ENCODE results near the gene RPS21.

RPS21 gene

DNA sequence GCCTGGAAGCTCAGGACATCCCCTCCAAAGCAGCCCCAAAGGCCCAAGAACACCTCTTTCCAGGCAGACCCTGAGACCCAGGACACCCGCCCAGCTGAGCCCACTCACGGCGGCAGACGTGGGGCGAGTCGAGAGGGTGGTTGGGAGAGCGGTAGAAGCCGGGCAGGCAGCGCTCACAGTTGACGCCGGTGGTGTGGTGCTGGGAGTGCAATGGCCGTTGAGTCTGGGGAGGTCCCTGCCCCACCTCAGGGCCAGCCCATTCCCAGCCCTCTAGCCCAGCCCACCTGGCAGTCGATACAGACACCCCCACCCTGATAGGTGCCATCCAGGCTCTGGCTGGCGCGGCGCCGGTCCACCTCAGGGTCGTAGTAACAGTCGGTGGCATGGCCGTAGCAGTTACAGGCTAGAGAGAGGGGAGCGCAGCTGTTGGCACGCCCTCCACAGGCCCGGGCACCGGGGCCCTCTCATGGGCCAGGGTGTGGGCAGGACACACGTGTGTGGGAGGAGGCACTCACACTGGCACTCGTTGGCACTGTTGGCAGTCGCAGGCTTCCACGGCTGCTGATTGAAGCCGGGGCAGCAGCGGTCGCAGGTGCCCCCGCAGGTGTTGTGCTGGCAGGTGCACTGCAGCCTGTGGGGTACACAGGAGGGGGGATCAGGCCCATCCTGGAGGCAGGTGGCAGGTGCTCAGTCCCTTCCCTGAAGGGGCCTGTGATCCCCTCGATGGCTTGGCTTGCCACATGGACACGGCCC, 40.3 kb upstream of the RPS21 start:
- Histone ChIP-seq H2BK5ac (ENCODE audit: low read depth, low read length, poor library complexity, severe bottlenecking) (no peak overlapping the region), H2BK15ac (ENCODE audit: low read depth, poor library complexity, severe bottlenecking) (no peak overlapping the region), H3K36me3 (ENCODE audit: control insufficient read depth in 1 of 2, insufficient read depth in 2 of 2, low read depth in 1 of 2, low read length in 2 of 2) (peaks cover 27 to 73% of the 10 kb centered on the region in 2 experiments), H2AK5ac (ENCODE audit: low read length, severe bottlenecking) (no peak overlapping the region), H4K91ac (ENCODE audit: low read length) (peak overlapping the region; percentile 23), H3K27ac (ENCODE audit: low read length, poor library complexity, severe bottlenecking) (no peak overlapping the region), H3K4me3 (ENCODE audit: insufficient read depth in 1 of 2, low read depth in 1 of 2, low read length in 2 of 2) (no peak overlapping the region), H3K4me1 (ENCODE audit: control insufficient read depth, insufficient read depth, low read depth, low read length) (peaks cover 19% of the 10 kb centered on the region), H2AFZ (ENCODE audit: low read depth, low read length) (no peak overlapping the region), H3K9me3 (ENCODE audit: control insufficient read depth, low read length) (peaks cover 3% of the 10 kb centered on the region), H3K14ac (ENCODE audit: low read length in 2 of 2) (no peak overlapping the region), H2BK12ac (ENCODE audit: low read length in 2 of 2) (no peak overlapping the region), H3K27me3 (ENCODE audit: control insufficient read depth in 1 of 2, insufficient read depth in 1 of 2, low read length in 2 of 2) (no peaks in the 10 kb centered on the region), H3K4me2 (ENCODE audit: low read length, poor library complexity, severe bottlenecking) (no peak overlapping the region), H2BK120ac (ENCODE audit: low read depth, low read length) (no peak overlapping the region), H3K4ac (ENCODE audit: low read depth in 1 of 2, low read length in 2 of 2) (no peak overlapping the region), H4K8ac (ENCODE audit: low read length) (no peak overlapping the region), H3K9ac (ENCODE audit: low read length) (no peak overlapping the region), H3K79me1 (replicated peaks; ENCODE audit: low read length, poor library complexity, severe bottlenecking) (peaks cover 30% of the 10 kb centered on the region), H3K18ac (ENCODE audit: low read depth in 1 of 2, low read length in 2 of 2) (no peak overlapping the region), H3K23ac (ENCODE audit: low read length in 2 of 2) (no peak overlapping the region)
- 96% methylated on average over 28 of the region's 34 CpGs for WGBS
- no peak for DNase-seq

DNA sequence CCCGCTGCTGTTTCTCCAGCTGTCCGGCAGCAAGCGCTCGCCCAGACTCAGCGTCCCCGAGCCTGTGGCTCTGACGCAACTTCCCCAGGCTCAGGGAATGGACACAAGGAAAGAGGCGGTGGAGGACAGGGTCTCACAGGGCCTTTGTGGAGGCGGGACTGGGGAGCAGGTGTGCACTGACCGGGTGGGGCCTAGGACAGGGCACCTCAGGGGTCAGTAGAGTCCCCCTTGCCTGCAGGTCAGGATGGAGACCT, 39.8 kb upstream of the RPS21 start:
- no peak overlapping the region for H3K27ac ChIP-seq (ENCODE audit: low read length, poor library complexity, severe bottlenecking)
- peaks cover 3% of the 10 kb centered on the region for H3K9me3 ChIP-seq (ENCODE audit: control insufficient read depth, low read length)
- peaks cover 22% of the 10 kb centered on the region for H3K4me1 ChIP-seq (ENCODE audit: control insufficient read depth, insufficient read depth, low read depth, low read length)
- 97% methylated on average over 10 of the region's 10 CpGs for WGBS
- no peak overlapping the region for H4K8ac ChIP-seq (ENCODE audit: low read length)
- no peak overlapping the region for H3K4me3 ChIP-seq (ENCODE audit: insufficient read depth in 1 of 2, low read depth in 1 of 2, low read length in 2 of 2)
- H2BK12ac ChIP-seq (ENCODE audit: low read length in 2 of 2): no peak overlapping the region
- no peak overlapping the region for H3K4me2 ChIP-seq (ENCODE audit: low read length, poor library complexity, severe bottlenecking)
- H3K14ac ChIP-seq (ENCODE audit: low read length in 2 of 2): no peak overlapping the region
- peaks cover 27 to 78% of the 10 kb centered on the region in 2 experiments for H3K36me3 ChIP-seq (ENCODE audit: control insufficient read depth in 1 of 2, insufficient read depth in 2 of 2, low read depth in 1 of 2, low read length in 2 of 2)
- H3K18ac ChIP-seq (ENCODE audit: low read depth in 1 of 2, low read length in 2 of 2): no peak overlapping the region
- H2BK5ac ChIP-seq (ENCODE audit: low read depth, low read length, poor library complexity, severe bottlenecking): no peak overlapping the region
- H4K91ac ChIP-seq (ENCODE audit: low read length): no peak overlapping the region
- no peak overlapping the region for H3K9ac ChIP-seq (ENCODE audit: low read length)
- H2BK120ac ChIP-seq (ENCODE audit: low read depth, low read length): no peak overlapping the region
- no peaks in the 10 kb centered on the region for H3K27me3 ChIP-seq (ENCODE audit: control insufficient read depth in 1 of 2, insufficient read depth in 1 of 2, low read length in 2 of 2)
- no peak overlapping the region for H2BK15ac ChIP-seq (ENCODE audit: low read depth, poor library complexity, severe bottlenecking)
- peaks cover 34% of the 10 kb centered on the region for H3K79me1 ChIP-seq (replicated peaks; ENCODE audit: low read length, poor library complexity, severe bottlenecking)
- H3K4ac ChIP-seq (ENCODE audit: low read depth in 1 of 2, low read length in 2 of 2): no peak overlapping the region
- H3K23ac ChIP-seq (ENCODE audit: low read length in 2 of 2): no peak overlapping the region
- no peak overlapping the region for H2AK5ac ChIP-seq (ENCODE audit: low read length, severe bottlenecking)
- DNase-seq: no peak
- no peak overlapping the region for H2AFZ ChIP-seq (ENCODE audit: low read depth, low read length)

DNA sequence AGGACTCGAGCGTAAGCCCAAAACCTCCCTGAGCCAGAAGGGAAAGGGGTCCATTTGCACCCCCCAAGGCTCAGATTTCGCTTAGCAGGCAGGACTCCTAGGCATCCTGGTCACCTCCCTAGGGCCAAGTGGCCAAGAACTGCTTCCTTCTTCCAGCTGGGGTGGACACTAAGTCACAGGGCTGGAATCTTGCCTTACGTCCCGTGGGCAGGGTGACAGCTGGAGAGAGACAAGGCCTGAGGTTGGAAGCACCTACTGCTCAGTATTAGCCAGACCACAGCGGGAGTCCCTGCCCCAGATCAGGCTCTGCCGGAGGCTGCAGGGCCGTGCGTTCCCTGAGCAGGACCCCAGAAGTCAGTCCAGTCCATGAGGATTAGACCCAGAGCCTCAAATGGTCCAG, 39.5 kb upstream of the RPS21 start:
- H2BK120ac ChIP-seq (ENCODE audit: low read depth, low read length): no peak overlapping the region
- peaks cover 37% of the 10 kb centered on the region for H3K79me1 ChIP-seq (replicated peaks; ENCODE audit: low read length, poor library complexity, severe bottlenecking)
- no peak for DNase-seq
- H3K18ac ChIP-seq (ENCODE audit: low read depth in 1 of 2, low read length in 2 of 2): no peak overlapping the region
- no peaks in the 10 kb centered on the region for H3K27me3 ChIP-seq (ENCODE audit: control insufficient read depth in 1 of 2, insufficient read depth in 1 of 2, low read length in 2 of 2)
- 84% methylated on average over 9 of the region's 9 CpGs for WGBS
- H2AK5ac ChIP-seq (ENCODE audit: low read length, severe bottlenecking): no peak overlapping the region
- H3K4ac ChIP-seq (ENCODE audit: low read depth in 1 of 2, low read length in 2 of 2): no peak overlapping the region
- H3K4me1 ChIP-seq (ENCODE audit: control insufficient read depth, insufficient read depth, low read depth, low read length): peaks cover 25% of the 10 kb centered on the region
- H3K27ac ChIP-seq (ENCODE audit: low read length, poor library complexity, severe bottlenecking): no peak overlapping the region
- H3K9me3 ChIP-seq (ENCODE audit: control insufficient read depth, low read length): peaks cover 3% of the 10 kb centered on the region
- no peak overlapping the region for H3K4me2 ChIP-seq (ENCODE audit: low read length, poor library complexity, severe bottlenecking)
- H2BK12ac ChIP-seq (ENCODE audit: low read length in 2 of 2): no peak overlapping the region
- H3K4me3 ChIP-seq (ENCODE audit: insufficient read depth in 1 of 2, low read depth in 1 of 2, low read length in 2 of 2): no peak overlapping the region
- H2BK5ac ChIP-seq (ENCODE audit: low read depth, low read length, poor library complexity, severe bottlenecking): no peak overlapping the region
- no peak overlapping the region for H4K8ac ChIP-seq (ENCODE audit: low read length)
- H3K23ac ChIP-seq (ENCODE audit: low read length in 2 of 2): no peak overlapping the region
- no peak overlapping the region for H2BK15ac ChIP-seq (ENCODE audit: low read depth, poor library complexity, severe bottlenecking)
- peaks cover 27 to 82% of the 10 kb centered on the region in 2 experiments for H3K36me3 ChIP-seq (ENCODE audit: control insufficient read depth in 1 of 2, insufficient read depth in 2 of 2, low read depth in 1 of 2, low read length in 2 of 2)
- no peak overlapping the region for H2AFZ ChIP-seq (ENCODE audit: low read depth, low read length)
- no peak overlapping the region for H3K9ac ChIP-seq (ENCODE audit: low read length)
- no peak overlapping the region for H4K91ac ChIP-seq (ENCODE audit: low read length)
- no peak overlapping the region for H3K14ac ChIP-seq (ENCODE audit: low read length in 2 of 2)

DNA sequence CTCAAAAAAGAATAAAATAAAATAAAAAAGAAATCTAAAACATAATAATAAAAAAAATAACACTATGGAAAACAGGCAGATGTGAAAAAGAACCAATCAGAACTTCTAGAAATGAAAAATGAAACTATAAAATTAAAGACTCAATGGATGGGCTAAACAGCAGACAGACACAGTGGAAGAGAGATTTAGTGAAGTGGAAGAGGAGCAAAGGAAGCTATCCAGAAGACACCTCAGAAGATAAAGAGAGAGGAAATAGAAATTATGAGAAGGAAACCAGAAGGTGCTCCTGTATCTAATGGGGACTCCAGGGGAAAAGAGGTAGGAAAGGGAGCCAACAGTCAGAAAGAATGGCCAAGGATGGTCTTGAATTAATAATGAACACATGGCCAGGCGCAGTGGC, 38.3 kb upstream of the RPS21 start:
- Histone ChIP-seq H3K18ac (ENCODE audit: low read depth in 1 of 2, low read length in 2 of 2) (no peak overlapping the region), H2AFZ (ENCODE audit: low read depth, low read length) (no peak overlapping the region), H2BK5ac (ENCODE audit: low read depth, low read length, poor library complexity, severe bottlenecking) (no peak overlapping the region), H3K27me3 (ENCODE audit: control insufficient read depth in 1 of 2, insufficient read depth in 1 of 2, low read length in 2 of 2) (no peaks in the 10 kb centered on the region), H4K91ac (ENCODE audit: low read length) (no peak overlapping the region), H3K4ac (ENCODE audit: low read depth in 1 of 2, low read length in 2 of 2) (no peak overlapping the region), H3K4me2 (ENCODE audit: low read length, poor library complexity, severe bottlenecking) (no peak overlapping the region), H3K36me3 (ENCODE audit: control insufficient read depth in 1 of 2, insufficient read depth in 2 of 2, low read depth in 1 of 2, low read length in 2 of 2) (peaks cover 21 to 86% of the 10 kb centered on the region in 2 experiments), H3K79me1 (replicated peaks; ENCODE audit: low read length, poor library complexity, severe bottlenecking) (peaks cover 37% of the 10 kb centered on the region), H3K4me1 (ENCODE audit: control insufficient read depth, insufficient read depth, low read depth, low read length) (peaks cover 36% of the 10 kb centered on the region), H3K27ac (ENCODE audit: low read length, poor library complexity, severe bottlenecking) (no peak overlapping the region), H3K9ac (ENCODE audit: low read length) (no peak overlapping the region), H2AK5ac (ENCODE audit: low read length, severe bottlenecking) (no peak overlapping the region), H3K9me3 (ENCODE audit: control insufficient read depth, low read length) (peaks cover 3% of the 10 kb centered on the region), H2BK12ac (ENCODE audit: low read length in 2 of 2) (no peak overlapping the region), H3K4me3 (ENCODE audit: insufficient read depth in 1 of 2, low read depth in 1 of 2, low read length in 2 of 2) (no peak overlapping the region), H2BK15ac (ENCODE audit: low read depth, poor library complexity, severe bottlenecking) (no peak overlapping the region), H3K23ac (ENCODE audit: low read length in 2 of 2) (no peak overlapping the region), H2BK120ac (ENCODE audit: low read depth, low read length) (no peak overlapping the region), H4K8ac (ENCODE audit: low read length) (no peak overlapping the region), H3K14ac (ENCODE audit: low read length in 2 of 2) (no peak overlapping the region)
- WGBS: 100% methylated on average over 1 of the region's 1 CpG
- no peak for DNase-seq

Measured in mesenchymal stem cell (in vitro differentiated cells and primary cell).